Prostate gland (tissue), 2 donors: Measurements from ENCODE around the gene ZNF18. TPM values are rescaled to one million over a fixed set of nuclear protein-coding genes. Genes with fewer than 3 reads are reported as not detected.

Source experiments
- DNase-seq: peaks from one replicate; pipeline ENCODE4 v3.0.0-alpha.2; 2019; ENCODE audit warnings: low spot score
- H3K27ac ChIP-seq, 2 donors: fragments of 200-600 bp; sonication (generic); 2 replicates each; pipeline ENCODE4 v1.5.1; 2017 to 2019
- H3K27me3 ChIP-seq: fragments of 200-600 bp; sonication (generic); replicated peaks from 2 replicates; pipeline ENCODE4 v1.5.1; 2019; ENCODE audit not compliant: insufficient read depth
- H3K36me3 ChIP-seq, 2 donors: fragments of 200-600 bp; sonication (generic); 1 replicate in 1 of 2; 2 replicates in 1 of 2; pipeline versions ENCODE4 v1.5.1 to v1.8.1; 2017 to 2019
- H3K4me1 ChIP-seq: fragments of 200-600 bp; sonication (generic); replicated peaks from 2 replicates; pipeline ENCODE4 v1.5.1; 2019
- H3K4me3 ChIP-seq, 2 donors: fragments of 200-600 bp; sonication (generic); 2 replicates each; pipeline ENCODE4 v1.5.1; 2017 to 2019
- H3K9me3 ChIP-seq: fragments of 200-600 bp; sonication (generic); 2 replicates; pipeline ENCODE4 v1.5.1; 2017
- POLR2A ChIP-seq: fragments of 450-650 bp; IDR thresholded peaks from one replicate; pipeline ENCODE4 v1.6.1; 2016; ENCODE audit warnings: antibody characterized with exemption, mild to moderate bottlenecking
- POLR2AphosphoS5 ChIP-seq: sonication (generic); formaldehyde crosslinking; IDR thresholded peaks from one replicate; pipeline ENCODE4 v1.6.1; 2017; ENCODE audit warnings: antibody characterized with exemption
- WGBS: methylation state at CpG from one replicate; pipeline ENCODE4 v1.1.5; 2018; 5-methylcytosine and 5-hydroxymethylcytosine counted together
- intact Hi-C: fragments of 100-400 bp; cut with DNase I; formaldehyde crosslinking; loops from one replicate; pipeline ENCODE4 v1.14.2; 2022
- total RNA-seq, 2 donors: library from RNA; depleted of rRNA; stranded (reverse); fragments of >200 nt; gene quantifications; one replicate each; pipeline ENCODE4 v1.1.0, GENCODE V29; 2016
- TF ChIP-seq, protein P1 (sequence below), 4 experiments: fragments of 200-600 bp in 2 of 4; fragments of 450-650 bp in 2 of 4; sonication (generic) in 2 of 4; IDR thresholded peaks; 1 replicate in 3 of 4; 2 replicates in 1 of 4; pipeline ENCODE4 v1.5.1; 2016 to 2019; ENCODE audit warnings: antibody characterized with exemption in 4 of 4, mild to moderate bottlenecking in 2 of 4, moderate library complexity in 2 of 4

ZNF18 gene
- total RNA-seq, 2 donors from 2014 or later = 11.8 to 13.3 TPM

- TF ChIP-seq POLR2A (no peak), POLR2AphosphoS5 (no peak)
- TF ChIP-seq, protein P1, sequence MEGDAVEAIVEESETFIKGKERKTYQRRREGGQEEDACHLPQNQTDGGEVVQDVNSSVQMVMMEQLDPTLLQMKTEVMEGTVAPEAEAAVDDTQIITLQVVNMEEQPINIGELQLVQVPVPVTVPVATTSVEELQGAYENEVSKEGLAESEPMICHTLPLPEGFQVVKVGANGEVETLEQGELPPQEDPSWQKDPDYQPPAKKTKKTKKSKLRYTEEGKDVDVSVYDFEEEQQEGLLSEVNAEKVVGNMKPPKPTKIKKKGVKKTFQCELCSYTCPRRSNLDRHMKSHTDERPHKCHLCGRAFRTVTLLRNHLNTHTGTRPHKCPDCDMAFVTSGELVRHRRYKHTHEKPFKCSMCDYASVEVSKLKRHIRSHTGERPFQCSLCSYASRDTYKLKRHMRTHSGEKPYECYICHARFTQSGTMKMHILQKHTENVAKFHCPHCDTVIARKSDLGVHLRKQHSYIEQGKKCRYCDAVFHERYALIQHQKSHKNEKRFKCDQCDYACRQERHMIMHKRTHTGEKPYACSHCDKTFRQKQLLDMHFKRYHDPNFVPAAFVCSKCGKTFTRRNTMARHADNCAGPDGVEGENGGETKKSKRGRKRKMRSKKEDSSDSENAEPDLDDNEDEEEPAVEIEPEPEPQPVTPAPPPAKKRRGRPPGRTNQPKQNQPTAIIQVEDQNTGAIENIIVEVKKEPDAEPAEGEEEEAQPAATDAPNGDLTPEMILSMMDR (IDR thresholded peaks at IDR 0.05) = no peak
- intact Hi-C loops = no loop called here
- 81% methylated on average over 5 of the region's 5 CpGs for WGBS
Observed at GRCh38 chr17:12007466-12007865, 10.2 kb upstream of the ZNF18 start.

GRCh38 chr17:11999696-12000095, 2.4 kb upstream of the ZNF18 start:
- Histone ChIP-seq H3K9me3 (no peaks in the 10 kb centered on the region), H3K4me3 (no peak overlapping the region), H3K36me3 (no peaks in the 10 kb centered on the region), H3K4me1 (no peaks in the 10 kb centered on the region), H3K27me3 (no peaks in the 10 kb centered on the region), H3K27ac (no peak overlapping the region)
- WGBS = 92% methylated on average over 5 of the region's 5 CpGs
- TF ChIP-seq POLR2A (no peak), POLR2AphosphoS5 (no peak)
- TF ChIP-seq, protein P1 (IDR thresholded peaks at IDR 0.05) = no peak
- intact Hi-C loops = loop anchor here (10.0 kb wide), 1 partner anchor 1265 kb away; the partner anchor contains the start of gene TMEM220
- no peak for DNase-seq

More at GRCh38 chr17:12007466-12007865, 10.2 kb upstream of the ZNF18 start:
- DNase-seq = no peak
- Histone ChIP-seq H3K27ac (no peak overlapping the region), H3K36me3 (no peaks in the 10 kb centered on the region), H3K4me1 (no peaks in the 10 kb centered on the region), H3K4me3 (no peak overlapping the region), H3K9me3 (no peaks in the 10 kb centered on the region), H3K27me3 (no peaks in the 10 kb centered on the region)

DNA sequence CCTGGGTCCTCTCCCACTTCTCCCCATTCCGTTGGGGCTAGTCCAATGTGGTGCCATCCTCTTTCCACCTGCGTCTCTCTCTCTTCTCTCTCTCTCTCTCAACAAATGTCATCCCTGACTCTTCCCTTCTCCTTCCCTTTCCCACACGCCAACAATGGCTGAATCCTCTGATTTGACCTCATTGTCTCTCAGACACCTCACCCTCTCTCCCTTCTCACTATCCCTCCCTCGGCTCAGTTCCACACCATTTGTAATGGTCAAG, 628 bp upstream of the ZNF18 start:
- WGBS = 48% methylated on average over 4 of the region's 4 CpGs
- intact Hi-C loops = loop anchor here (2.0 to 10.0 kb wide), 2 partner anchors 23 to 1263 kb away; partner anchors contain the start of genes MAP2K4 and TMEM220

GRCh38 chr17:11996722-11997146, 541 bp downstream of the ZNF18 start:
- intact Hi-C loops = loop anchor here (2.0 to 10.0 kb wide), 2 partner anchors 24 to 1262 kb away; partner anchors contain the start of genes MAP2K4 and TMEM220
- WGBS = under 1% methylated on average over 14 of the region's 14 CpGs
- H3K36me3 ChIP-seq = no peaks in the 10 kb centered on the region

More for the DNA sequence above, 628 bp upstream of the ZNF18 start:
- Histone ChIP-seq H3K27ac (peak overlapping the region; percentile 80 to 86), H3K36me3 (no peaks in the 10 kb centered on the region), H3K27me3 (no peaks in the 10 kb centered on the region), H3K4me3 (peak overlapping the region; percentile 86 to 91), H3K9me3 (no peaks in the 10 kb centered on the region), H3K4me1 (no peaks in the 10 kb centered on the region)
- DNase-seq = no peak
- TF ChIP-seq, protein P1 (IDR thresholded peaks at IDR 0.05) = no peak
- no peak for TF ChIP-seq POLR2A
- TF ChIP-seq POLR2AphosphoS5 = no peak

GRCh38 chr17:11991461-11991860, 5.8 kb downstream of the ZNF18 start:
- H3K36me3 ChIP-seq = no peaks in the 10 kb centered on the region
- intact Hi-C loops = loop anchor here (10.0 kb wide), 1 partner anchor 1257 kb away; the partner anchor contains the start of gene TMEM220
- 66% methylated on average over 4 of the region's 4 CpGs for WGBS
- no peak overlapping the region for H3K4me3 ChIP-seq
- TF ChIP-seq, protein P1 (IDR thresholded peaks at IDR 0.05) = no peak
- TF ChIP-seq POLR2A (no peak), POLR2AphosphoS5 (no peak)
- no peaks in the 10 kb centered on the region for H3K27me3 ChIP-seq
- H3K4me1 ChIP-seq = peaks cover 5% of the 10 kb centered on the region
- H3K9me3 ChIP-seq = no peaks in the 10 kb centered on the region
- DNase-seq = no peak
- no peak overlapping the region for H3K27ac ChIP-seq

More at GRCh38 chr17:11996722-11997146, 541 bp downstream of the ZNF18 start:
- Histone ChIP-seq H3K4me1 (no peaks in the 10 kb centered on the region), H3K27ac (peak overlapping the region; percentile 80 to 86), H3K4me3 (peak overlapping the region; percentile 86 to 91), H3K27me3 (no peaks in the 10 kb centered on the region), H3K9me3 (no peaks in the 10 kb centered on the region)
- DNase-seq = peak; percentile 16
- TF ChIP-seq POLR2A (no peak), POLR2AphosphoS5 (no peak)
- TF ChIP-seq, protein P1 (IDR thresholded peaks at IDR 0.05) = peak in 2 of 4 experiments; percentile 24 to 48
